ENCODE measurements around the gene ANKRD12. TPM values are rescaled to one million over a fixed set of nuclear protein-coding genes. Genes with fewer than 3 reads are reported as not detected.

The ANKRD12 gene
- total RNA-seq, 1 experiment from 2014 or later: 23.5 TPM

GRCh38 chr18:9232977-9233376 is 96.4 kb downstream of the ANKRD12 start:
- Histone ChIP-seq H3K4me2 (ENCODE audit: low read length) (no peak overlapping the region), H3K4me1 (ENCODE audit: control insufficient read depth in 1 of 2, insufficient read depth in 2 of 2, low read length in 2 of 2) (no peaks in the 10 kb centered on the region), H3K36me3 (ENCODE audit: control insufficient read depth in 1 of 2, insufficient read depth in 2 of 2, low read length in 2 of 2) (no peaks in the 10 kb centered on the region), H3K27ac (ENCODE audit: low read depth, low read length) (no peak overlapping the region), H4K20me1 (ENCODE audit: insufficient read depth) (no peaks in the 10 kb centered on the region; the same call in 1 of the 2 replicates), H2AFZ (ENCODE audit: low read depth, low read length, poor library complexity, severe bottlenecking) (no peak overlapping the region), H3K9me2 (ENCODE audit: insufficient read depth) (no peaks in the 10 kb centered on the region), H3K9me3 (ENCODE audit: control insufficient read depth in 1 of 2, insufficient read depth in 1 of 2, low read depth in 1 of 2, low read length in 2 of 2) (peaks cover 0 to 7% of the 10 kb centered on the region in 2 experiments; a peak in 1 of 4 replicates), H3K4me3 (replicated peaks in 1 of 2; ENCODE audit: low read depth in 1 of 2, low read length in 2 of 2) (no peak overlapping the region), H3K27me3 (ENCODE audit: insufficient read depth, low read length) (no peaks in the 10 kb centered on the region), H3K79me2 (ENCODE audit: insufficient read depth, low read length) (no peaks in the 10 kb centered on the region), H3K9ac (ENCODE audit: low read length) (no peak overlapping the region)
- DNase-seq (ENCODE audit: low read depth, low spot score): no peak
- BruUV-seq (replicated peaks): no TSS peak
- TF ChIP-seq EZH2 (IDR thresholded peaks at IDR 0.05) (no peak), ZNF274 (IDR thresholded peaks at IDR 0.05; ENCODE audit: low read depth, low read length) (no peak), POLR2A (IDR thresholded peaks at IDR 0.05; ENCODE audit: borderline replicate concordance, extremely low read depth, insufficient read depth, insufficient read length) (no peak), POLR2AphosphoS5 (IDR thresholded peaks at IDR 0.05; ENCODE audit: low read depth, low read length) (no peak), ZBTB33 (IDR thresholded peaks at IDR 0.05; ENCODE audit: extremely low read depth, insufficient replicate concordance, low read length) (no peak), CEBPB (IDR thresholded peaks at IDR 0.05; ENCODE audit: low read depth) (no peak), CBX3 (IDR thresholded peaks at IDR 0.05; ENCODE audit: low read depth) (no peak), EGR1 (IDR thresholded peaks at IDR 0.05; ENCODE audit: low read depth) (no peak), SRF (IDR thresholded peaks at IDR 0.05; ENCODE audit: low read depth) (no peak), RAD21 (IDR thresholded peaks at IDR 0.05; ENCODE audit: low read depth) (no peak), JUND (IDR thresholded peaks at IDR 0.05) (no peak), SIN3A (IDR thresholded peaks at IDR 0.05; ENCODE audit: low read depth) (no peak), FOSL1 (IDR thresholded peaks at IDR 0.05; ENCODE audit: low read depth) (no peak), ELF1 (IDR thresholded peaks at IDR 0.05; ENCODE audit: borderline replicate concordance, low read depth) (no peak), EZH2phosphoT487 (IDR thresholded peaks at IDR 0.05; ENCODE audit: borderline replicate concordance) (no peak), ATF3 (IDR thresholded peaks at IDR 0.05) (no peak), SP1 (IDR thresholded peaks at IDR 0.05; ENCODE audit: low read depth) (no peak)
- TF ChIP-seq, protein P1, sequence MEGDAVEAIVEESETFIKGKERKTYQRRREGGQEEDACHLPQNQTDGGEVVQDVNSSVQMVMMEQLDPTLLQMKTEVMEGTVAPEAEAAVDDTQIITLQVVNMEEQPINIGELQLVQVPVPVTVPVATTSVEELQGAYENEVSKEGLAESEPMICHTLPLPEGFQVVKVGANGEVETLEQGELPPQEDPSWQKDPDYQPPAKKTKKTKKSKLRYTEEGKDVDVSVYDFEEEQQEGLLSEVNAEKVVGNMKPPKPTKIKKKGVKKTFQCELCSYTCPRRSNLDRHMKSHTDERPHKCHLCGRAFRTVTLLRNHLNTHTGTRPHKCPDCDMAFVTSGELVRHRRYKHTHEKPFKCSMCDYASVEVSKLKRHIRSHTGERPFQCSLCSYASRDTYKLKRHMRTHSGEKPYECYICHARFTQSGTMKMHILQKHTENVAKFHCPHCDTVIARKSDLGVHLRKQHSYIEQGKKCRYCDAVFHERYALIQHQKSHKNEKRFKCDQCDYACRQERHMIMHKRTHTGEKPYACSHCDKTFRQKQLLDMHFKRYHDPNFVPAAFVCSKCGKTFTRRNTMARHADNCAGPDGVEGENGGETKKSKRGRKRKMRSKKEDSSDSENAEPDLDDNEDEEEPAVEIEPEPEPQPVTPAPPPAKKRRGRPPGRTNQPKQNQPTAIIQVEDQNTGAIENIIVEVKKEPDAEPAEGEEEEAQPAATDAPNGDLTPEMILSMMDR (IDR thresholded peaks at IDR 0.05 in 2 of 3, conservative IDR thresholded peaks at IDR 0.05 in 1 of 3; ENCODE audit: borderline replicate concordance in 1 of 3, insufficient read depth in 1 of 3, low read depth in 2 of 3, low read length in 2 of 3): no peak
- TF ChIP-seq, protein P2, sequence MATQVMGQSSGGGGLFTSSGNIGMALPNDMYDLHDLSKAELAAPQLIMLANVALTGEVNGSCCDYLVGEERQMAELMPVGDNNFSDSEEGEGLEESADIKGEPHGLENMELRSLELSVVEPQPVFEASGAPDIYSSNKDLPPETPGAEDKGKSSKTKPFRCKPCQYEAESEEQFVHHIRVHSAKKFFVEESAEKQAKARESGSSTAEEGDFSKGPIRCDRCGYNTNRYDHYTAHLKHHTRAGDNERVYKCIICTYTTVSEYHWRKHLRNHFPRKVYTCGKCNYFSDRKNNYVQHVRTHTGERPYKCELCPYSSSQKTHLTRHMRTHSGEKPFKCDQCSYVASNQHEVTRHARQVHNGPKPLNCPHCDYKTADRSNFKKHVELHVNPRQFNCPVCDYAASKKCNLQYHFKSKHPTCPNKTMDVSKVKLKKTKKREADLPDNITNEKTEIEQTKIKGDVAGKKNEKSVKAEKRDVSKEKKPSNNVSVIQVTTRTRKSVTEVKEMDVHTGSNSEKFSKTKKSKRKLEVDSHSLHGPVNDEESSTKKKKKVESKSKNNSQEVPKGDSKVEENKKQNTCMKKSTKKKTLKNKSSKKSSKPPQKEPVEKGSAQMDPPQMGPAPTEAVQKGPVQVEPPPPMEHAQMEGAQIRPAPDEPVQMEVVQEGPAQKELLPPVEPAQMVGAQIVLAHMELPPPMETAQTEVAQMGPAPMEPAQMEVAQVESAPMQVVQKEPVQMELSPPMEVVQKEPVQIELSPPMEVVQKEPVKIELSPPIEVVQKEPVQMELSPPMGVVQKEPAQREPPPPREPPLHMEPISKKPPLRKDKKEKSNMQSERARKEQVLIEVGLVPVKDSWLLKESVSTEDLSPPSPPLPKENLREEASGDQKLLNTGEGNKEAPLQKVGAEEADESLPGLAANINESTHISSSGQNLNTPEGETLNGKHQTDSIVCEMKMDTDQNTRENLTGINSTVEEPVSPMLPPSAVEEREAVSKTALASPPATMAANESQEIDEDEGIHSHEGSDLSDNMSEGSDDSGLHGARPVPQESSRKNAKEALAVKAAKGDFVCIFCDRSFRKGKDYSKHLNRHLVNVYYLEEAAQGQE (IDR thresholded peaks at IDR 0.05; ENCODE audit: low read depth): no peak
- RAD21 ChIA-PET (ENCODE audit: low non-redundant PET in 1 of 2, low total read pairs in 2 of 2, uncharacterized antibody in 2 of 2, unreplicated experiment in 2 of 2): no interaction called here
- POLR2A ChIA-PET: no interaction called here
- no peak for ATAC-seq
- CTCF ChIA-PET: no interaction called here
- intact Hi-C loops (cut with micrococcal nuclease): no loop called here
